ENCODE data around the gene AOC1. TPM values are rescaled to one million over a fixed set of nuclear protein-coding genes. Genes with fewer than 3 reads are reported as not detected.
A peak's percentile ranks its signal among the peaks of the same experiment; 100 is the strongest.

Gene AOC1
- total RNA-seq, 1 donor from 2014 or later: not detected

DNA sequence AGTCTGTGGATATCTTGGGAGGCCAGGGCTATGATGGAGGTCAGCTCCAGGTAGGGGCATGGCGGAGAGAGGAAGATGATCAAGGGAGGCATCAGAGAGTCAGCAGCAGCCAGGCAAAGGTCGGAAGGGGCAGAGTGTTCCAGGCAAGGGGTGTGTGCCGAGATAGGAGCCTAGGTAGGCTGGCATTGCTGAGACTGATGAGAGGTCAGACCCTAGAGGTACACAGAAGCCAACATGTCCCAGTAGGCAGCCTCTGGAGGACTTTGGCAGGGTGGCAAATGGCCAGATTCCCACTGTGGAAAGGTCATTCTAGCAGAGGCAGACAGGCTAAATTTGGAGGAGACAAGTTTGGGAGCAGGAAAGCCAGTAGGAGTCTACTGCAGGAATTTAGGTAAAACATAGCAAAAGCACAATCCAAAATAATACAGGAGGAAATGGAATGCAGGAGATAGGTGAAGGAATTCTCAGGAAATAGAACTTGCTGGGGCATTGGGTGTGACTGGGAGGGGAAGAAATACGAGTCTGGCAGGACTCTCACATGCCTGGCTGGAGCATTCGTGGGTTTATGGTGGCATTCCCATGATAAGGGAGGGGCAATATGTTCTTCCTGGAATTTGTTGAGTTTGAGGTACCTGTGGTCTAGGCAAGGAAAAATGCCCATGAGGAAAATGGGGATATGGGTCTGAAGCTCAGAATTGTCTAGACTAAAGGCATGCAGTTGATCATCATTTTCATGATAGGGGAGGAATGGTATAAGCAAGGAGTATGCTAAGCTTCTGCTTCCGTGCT, 26.1 kb upstream of the AOC1 start:
- H3K4me3 Mint-ChIP-seq (ENCODE audit: unreplicated experiment): no peak overlapping the region
- no peaks in the 10 kb centered on the region for H3K9me3 Mint-ChIP-seq (ENCODE audit: unreplicated experiment)
- H3K36me3 Mint-ChIP-seq (ENCODE audit: unreplicated experiment): no peaks in the 10 kb centered on the region
- no peak overlapping the region for H3K27ac Mint-ChIP-seq (ENCODE audit: unreplicated experiment)
- TF ChIP-seq, protein P1, sequence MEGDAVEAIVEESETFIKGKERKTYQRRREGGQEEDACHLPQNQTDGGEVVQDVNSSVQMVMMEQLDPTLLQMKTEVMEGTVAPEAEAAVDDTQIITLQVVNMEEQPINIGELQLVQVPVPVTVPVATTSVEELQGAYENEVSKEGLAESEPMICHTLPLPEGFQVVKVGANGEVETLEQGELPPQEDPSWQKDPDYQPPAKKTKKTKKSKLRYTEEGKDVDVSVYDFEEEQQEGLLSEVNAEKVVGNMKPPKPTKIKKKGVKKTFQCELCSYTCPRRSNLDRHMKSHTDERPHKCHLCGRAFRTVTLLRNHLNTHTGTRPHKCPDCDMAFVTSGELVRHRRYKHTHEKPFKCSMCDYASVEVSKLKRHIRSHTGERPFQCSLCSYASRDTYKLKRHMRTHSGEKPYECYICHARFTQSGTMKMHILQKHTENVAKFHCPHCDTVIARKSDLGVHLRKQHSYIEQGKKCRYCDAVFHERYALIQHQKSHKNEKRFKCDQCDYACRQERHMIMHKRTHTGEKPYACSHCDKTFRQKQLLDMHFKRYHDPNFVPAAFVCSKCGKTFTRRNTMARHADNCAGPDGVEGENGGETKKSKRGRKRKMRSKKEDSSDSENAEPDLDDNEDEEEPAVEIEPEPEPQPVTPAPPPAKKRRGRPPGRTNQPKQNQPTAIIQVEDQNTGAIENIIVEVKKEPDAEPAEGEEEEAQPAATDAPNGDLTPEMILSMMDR (IDR thresholded peaks at IDR 0.05): no peak
- peak; percentile 67 for DNase-seq (ENCODE audit: extremely low spot score, unreplicated experiment)
- peaks cover 2% of the 10 kb centered on the region for H3K27me3 Mint-ChIP-seq (ENCODE audit: unreplicated experiment)
- no peaks in the 10 kb centered on the region for H3K4me1 Mint-ChIP-seq (ENCODE audit: unreplicated experiment)

DNA sequence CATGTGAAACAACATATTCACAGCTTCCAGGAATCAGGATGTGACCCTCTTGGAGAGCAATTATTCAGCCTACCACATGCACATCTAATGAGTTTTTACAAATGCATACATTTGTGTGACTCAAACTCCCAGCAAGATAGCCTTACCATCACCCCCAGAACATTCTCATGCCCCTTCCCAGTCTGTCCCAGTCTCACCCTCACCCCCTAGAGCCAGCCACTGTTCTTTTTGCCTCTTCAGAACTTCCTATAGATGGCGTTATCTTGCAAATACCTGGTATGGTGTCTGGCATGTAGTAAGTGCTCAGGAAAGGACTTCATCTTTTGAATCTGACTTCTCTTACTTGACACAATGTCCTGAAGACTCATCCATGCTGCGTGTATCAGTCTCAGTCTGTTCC, 23.9 kb upstream of the AOC1 start:
- no peaks in the 10 kb centered on the region for H3K36me3 Mint-ChIP-seq (ENCODE audit: unreplicated experiment)
- no peaks in the 10 kb centered on the region for H3K4me1 Mint-ChIP-seq (ENCODE audit: unreplicated experiment)
- H3K9me3 Mint-ChIP-seq (ENCODE audit: unreplicated experiment): peaks cover 3% of the 10 kb centered on the region
- no peak overlapping the region for H3K27ac Mint-ChIP-seq (ENCODE audit: unreplicated experiment)
- peaks cover 2% of the 10 kb centered on the region for H3K27me3 Mint-ChIP-seq (ENCODE audit: unreplicated experiment)
- no peak for DNase-seq (ENCODE audit: extremely low spot score, unreplicated experiment)
- H3K4me3 Mint-ChIP-seq (ENCODE audit: unreplicated experiment): no peak overlapping the region
- TF ChIP-seq, protein P1 (IDR thresholded peaks at IDR 0.05): no peak

DNA sequence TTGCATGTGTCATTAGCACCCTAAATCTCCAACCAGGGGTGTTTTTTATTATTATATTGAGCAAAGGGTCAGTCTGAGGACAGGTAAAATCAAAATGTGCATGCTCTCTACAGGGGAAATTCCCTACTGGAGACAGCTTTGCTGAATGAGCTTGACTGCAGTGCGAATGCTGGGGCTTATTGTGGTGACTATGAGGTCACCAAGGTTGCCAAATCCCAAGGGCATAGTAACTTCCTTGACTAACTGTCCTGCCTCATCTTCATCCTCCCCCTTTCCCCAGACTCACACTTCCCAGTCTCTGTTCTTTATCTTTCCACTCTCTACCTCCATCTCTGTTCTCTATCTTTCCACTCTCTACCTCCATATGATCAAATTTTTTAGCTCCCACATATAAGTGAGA, 22.9 kb upstream of the AOC1 start:
- no peak overlapping the region for H3K27ac Mint-ChIP-seq (ENCODE audit: unreplicated experiment)
- DNase-seq (ENCODE audit: extremely low spot score, unreplicated experiment): no peak
- TF ChIP-seq, protein P1 (IDR thresholded peaks at IDR 0.05): no peak
- no peaks in the 10 kb centered on the region for H3K36me3 Mint-ChIP-seq (ENCODE audit: unreplicated experiment)
- no peaks in the 10 kb centered on the region for H3K4me1 Mint-ChIP-seq (ENCODE audit: unreplicated experiment)
- H3K9me3 Mint-ChIP-seq (ENCODE audit: unreplicated experiment): peaks cover 10% of the 10 kb centered on the region
- peaks cover 2% of the 10 kb centered on the region for H3K27me3 Mint-ChIP-seq (ENCODE audit: unreplicated experiment)
- H3K4me3 Mint-ChIP-seq (ENCODE audit: unreplicated experiment): no peak overlapping the region

DNA sequence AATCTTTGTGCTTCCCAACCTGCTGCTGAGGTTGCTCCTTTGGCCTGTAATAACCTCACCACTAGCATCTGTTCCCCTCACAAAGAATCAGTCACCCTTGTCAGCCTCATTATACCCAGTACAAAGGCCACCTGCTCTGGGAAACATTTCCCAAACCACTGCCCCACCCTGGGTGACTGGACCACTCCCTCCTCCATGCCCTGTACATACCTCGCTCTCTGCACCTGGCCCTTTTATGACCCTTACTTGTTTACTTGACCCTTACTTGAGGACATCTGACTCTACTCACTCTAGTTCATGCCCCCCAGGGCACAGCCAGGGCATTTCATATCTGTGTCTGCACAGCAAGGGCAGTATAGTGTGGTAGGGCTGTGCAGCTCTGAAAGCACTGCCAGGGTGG, 21.4 kb upstream of the AOC1 start:
- H3K4me3 Mint-ChIP-seq (ENCODE audit: unreplicated experiment): no peak overlapping the region
- H3K27ac Mint-ChIP-seq (ENCODE audit: unreplicated experiment): no peak overlapping the region
- H3K36me3 Mint-ChIP-seq (ENCODE audit: unreplicated experiment): no peaks in the 10 kb centered on the region
- no peaks in the 10 kb centered on the region for H3K4me1 Mint-ChIP-seq (ENCODE audit: unreplicated experiment)
- peaks cover 10% of the 10 kb centered on the region for H3K9me3 Mint-ChIP-seq (ENCODE audit: unreplicated experiment)
- peak; percentile 57 for DNase-seq (ENCODE audit: extremely low spot score, unreplicated experiment)
- H3K27me3 Mint-ChIP-seq (ENCODE audit: unreplicated experiment): peaks cover 2% of the 10 kb centered on the region
- TF ChIP-seq, protein P1 (IDR thresholded peaks at IDR 0.05): no peak

DNA sequence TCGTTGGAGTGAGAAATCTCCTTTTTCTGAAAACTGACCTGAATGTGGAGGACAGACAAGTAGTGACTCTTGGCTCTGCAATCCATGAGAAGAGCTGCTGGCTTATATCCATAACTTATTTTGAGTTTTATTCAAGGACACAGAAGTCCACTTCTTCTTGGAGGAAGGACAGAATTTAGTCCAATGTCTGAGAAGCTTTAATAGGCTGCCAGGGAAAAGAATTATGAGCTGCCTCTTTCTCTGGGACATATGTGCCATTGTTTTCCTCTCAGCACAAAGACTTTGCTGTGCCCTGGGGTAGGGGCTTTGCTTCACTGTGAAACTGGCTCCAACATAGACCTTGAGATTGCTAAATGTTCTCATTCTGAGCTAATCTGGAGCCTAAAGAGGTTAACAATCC, 20.5 kb upstream of the AOC1 start:
- TF ChIP-seq, protein P1 (IDR thresholded peaks at IDR 0.05): no peak
- no peak overlapping the region for H3K4me3 Mint-ChIP-seq (ENCODE audit: unreplicated experiment)
- no peaks in the 10 kb centered on the region for H3K36me3 Mint-ChIP-seq (ENCODE audit: unreplicated experiment)
- peaks cover 2% of the 10 kb centered on the region for H3K27me3 Mint-ChIP-seq (ENCODE audit: unreplicated experiment)
- no peak for DNase-seq (ENCODE audit: extremely low spot score, unreplicated experiment)
- no peaks in the 10 kb centered on the region for H3K4me1 Mint-ChIP-seq (ENCODE audit: unreplicated experiment)
- H3K9me3 Mint-ChIP-seq (ENCODE audit: unreplicated experiment): peaks cover 10% of the 10 kb centered on the region
- H3K27ac Mint-ChIP-seq (ENCODE audit: unreplicated experiment): no peak overlapping the region

All from osteocyte (in vitro differentiated cells).